CD4-positive, alpha-beta T cell treated with Interleukin-1 beta for 1 hour (primary cell): Measurements from ENCODE around the gene CLDN3.

ENCODE experiments used
- DNase-seq, 2 donors: peaks; one replicate each; pipeline ENCODE4 v3.0.0-alpha.2; 2020 to 2022

Gene CLDN3

GRCh38 chr7:73770860-73771670 is 995 bp upstream of the CLDN3 start:
- DNase-seq: no peak

- no peak for DNase-seq
Observed at GRCh38 chr7:73769481-73770001, 529 bp downstream of the CLDN3 start.

GRCh38 chr7:73768641-73769480 is 1.2 kb downstream of the CLDN3 start:
- DNase-seq: no peak

GRCh38 chr7:73766556-73767229 is 3.4 kb downstream of the CLDN3 start:
- DNase-seq: no peak

GRCh38 chr7:73762659-73762999 is 7.4 kb downstream of the CLDN3 start:
- no peak for DNase-seq

GRCh38 chr7:73761854-73762658 is 8.0 kb downstream of the CLDN3 start:
- DNase-seq: no peak

GRCh38 chr7:73758581-73759138 is 11.4 kb downstream of the CLDN3 start:
- no peak for DNase-seq

GRCh38 chr7:73749931-73750776 is 19.9 kb downstream of the CLDN3 start:
- no peak for DNase-seq

- DNase-seq: no peak
Observed at GRCh38 chr7:73746378-73746777, 23.7 kb downstream of the CLDN3 start.

GRCh38 chr7:73742753-73743641 is 27.1 kb downstream of the CLDN3 start:
- peak in 1 of 2 donors; percentile 50 for DNase-seq

- no peak for DNase-seq
Observed at GRCh38 chr7:73742338-73742752, 27.7 kb downstream of the CLDN3 start.

GRCh38 chr7:73741600-73741999 is 28.5 kb downstream of the CLDN3 start:
- no peak for DNase-seq

GRCh38 chr7:73740771-73741170 is 29.3 kb downstream of the CLDN3 start:
- DNase-seq: no peak

GRCh38 chr7:73740212-73740611 is 29.9 kb downstream of the CLDN3 start:
- DNase-seq: no peak

GRCh38 chr7:73739387-73739767 is 30.7 kb downstream of the CLDN3 start:
- no peak for DNase-seq

GRCh38 chr7:73738612-73739386 is 31.3 kb downstream of the CLDN3 start, which contains the start of gene ABHD11:
Gene ABHD11 (minus strand): TSS chr7:73738802. CDS start chr7:73738770, 32 bp downstream.
- DNase-seq: peak; percentile 96 to 98

GRCh38 chr7:73738220-73738611 is 31.9 kb downstream of the CLDN3 start:
- DNase-seq: peak; percentile 58 to 70

- no peak for DNase-seq
Observed at GRCh38 chr7:73737491-73738219, 32.4 kb downstream of the CLDN3 start.
